Measurements from ENCODE around the gene ROPN1. TPM values are rescaled to one million over a fixed set of nuclear protein-coding genes. Genes with fewer than 3 reads are reported as not detected.

The ROPN1 gene
- total RNA-seq, 6 experiments from 2014 or later, result not detected

- Histone ChIP-seq H3K9me3 (no peaks in the 10 kb centered on the region), H3K27ac (no peak overlapping the region), H3K27me3 (no peaks in the 10 kb centered on the region), H3K4me1 (no peaks in the 10 kb centered on the region), H3K36me3 (peaks cover 0 to 10% (median 0%) of the 10 kb centered on the region in 4 donors), H3K4me3 (no peak overlapping the region)
- intact Hi-C loops (cut with DNase I), result no loop called here
- DNase-seq (no peak), ATAC-seq (no peak)
- TF ChIP-seq CTCF (IDR thresholded peaks at IDR 0.05) (no peak), POLR2A (IDR thresholded peaks at IDR 0.05) (no peak)
- 96% methylated on average over 9 of the region's 9 CpGs for WGBS (ENCODE audit: insufficient coverage, low coverage, low lambda C conversion rate, missing lambda C conversion rate)
Observed at GRCh38 chr3:123929325-123929724, 62.6 kb downstream of the ROPN1 start.

DNA sequence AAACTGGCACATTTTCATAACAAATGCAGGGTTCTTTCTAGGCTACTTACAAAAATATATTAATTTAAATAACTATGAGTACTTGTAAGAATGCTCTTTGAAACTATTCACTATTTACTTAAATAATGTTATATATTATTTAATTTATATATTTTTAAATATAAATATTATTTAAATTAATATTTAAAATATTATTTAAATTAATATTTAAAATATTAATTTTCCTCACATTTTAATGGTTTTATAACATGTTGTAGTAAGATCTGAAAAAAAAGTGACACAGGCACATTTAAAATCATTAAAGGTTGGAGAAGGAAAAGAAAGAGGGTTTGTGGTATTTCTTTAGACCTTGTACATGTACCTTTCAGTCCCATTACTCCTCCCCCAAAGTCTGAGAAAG is 65.5 kb downstream of the ROPN1 start:
- intact Hi-C loops (cut with DNase I), result no loop called here
- ATAC-seq, result no peak
- Histone ChIP-seq H3K4me1 (no peaks in the 10 kb centered on the region), H3K9me3 (no peaks in the 10 kb centered on the region), H3K36me3 (peaks cover 0 to 10% (median 0%) of the 10 kb centered on the region in 4 donors), H3K27me3 (no peaks in the 10 kb centered on the region), H3K4me3 (no peak overlapping the region), H3K27ac (no peak overlapping the region)
- no peak for DNase-seq
- TF ChIP-seq CTCF (IDR thresholded peaks at IDR 0.05), result no peak
- TF ChIP-seq POLR2A (IDR thresholded peaks at IDR 0.05), result no peak

GRCh38 chr3:123920868-123921267 is 71.1 kb downstream of the ROPN1 start:
- intact Hi-C loops (cut with DNase I), result no loop called here
- Histone ChIP-seq H3K27me3 (no peaks in the 10 kb centered on the region), H3K9me3 (peaks cover 0 to 6% (median 0%) of the 10 kb centered on the region in 4 donors), H3K4me1 (peaks cover 0 to 7% (median 0%) of the 10 kb centered on the region in 4 donors), H3K4me3 (no peak overlapping the region), H3K36me3 (no peaks in the 10 kb centered on the region), H3K27ac (no peak overlapping the region)
- ATAC-seq (no peak), DNase-seq (no peak)
- TF ChIP-seq POLR2A (IDR thresholded peaks at IDR 0.05) (no peak), CTCF (IDR thresholded peaks at IDR 0.05) (no peak)

DNA sequence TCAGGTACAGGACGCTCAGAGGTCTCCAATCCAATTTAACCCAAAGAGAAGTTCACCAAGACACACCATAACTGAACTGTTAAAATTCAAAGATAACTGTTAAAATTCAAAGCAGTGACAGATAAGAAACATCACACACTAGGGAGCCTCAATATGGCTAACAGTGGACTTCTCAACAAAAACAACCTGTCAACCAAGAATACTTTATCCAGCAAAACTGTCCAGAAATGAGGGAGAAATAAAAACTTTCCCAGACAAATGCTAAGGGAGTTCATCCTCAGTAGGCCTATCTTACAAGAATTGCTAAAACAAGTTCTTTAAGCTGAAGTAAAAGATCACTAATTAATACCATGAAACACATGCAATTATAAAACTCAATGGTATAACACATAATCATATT is 71.5 kb downstream of the ROPN1 start:
- Histone ChIP-seq H3K27me3 (no peaks in the 10 kb centered on the region), H3K36me3 (no peaks in the 10 kb centered on the region), H3K4me3 (no peak overlapping the region), H3K27ac (no peak overlapping the region), H3K4me1 (peaks cover 0 to 7% (median 0%) of the 10 kb centered on the region in 4 donors), H3K9me3 (peaks cover 0 to 6% (median 0%) of the 10 kb centered on the region in 4 donors)
- ATAC-seq (no peak), DNase-seq (no peak)
- 100% methylated on average over 1 of the region's 1 CpG for WGBS (ENCODE audit: insufficient coverage, low coverage, low lambda C conversion rate, missing lambda C conversion rate)
- intact Hi-C loops (cut with DNase I), result no loop called here
- TF ChIP-seq POLR2A (IDR thresholded peaks at IDR 0.05), result no peak

- peak; percentile 35 to 92 (median 88) for DNase-seq
- no peaks in the 10 kb centered on the region for H3K27me3 ChIP-seq
- H3K4me1 ChIP-seq, result peaks cover 0 to 7% (median 0%) of the 10 kb centered on the region in 4 donors
- ATAC-seq, result peak; percentile 83 to 99 (median 98)
- peak overlapping the region in 2 of 3 donors; percentile 23 to 76 for H3K27ac ChIP-seq
- H3K4me3 ChIP-seq, result no peak overlapping the region
- intact Hi-C loops (cut with DNase I), result no loop called here
- no peaks in the 10 kb centered on the region for H3K36me3 ChIP-seq
- TF ChIP-seq CTCF (IDR thresholded peaks at IDR 0.05) (no peak), POLR2A (IDR thresholded peaks at IDR 0.05) (no peak)
- WGBS (ENCODE audit: insufficient coverage, low coverage, low lambda C conversion rate, missing lambda C conversion rate), result 20% methylated on average over 1 of the region's 3 CpGs
- peaks cover 0 to 6% (median 0%) of the 10 kb centered on the region in 4 donors for H3K9me3 ChIP-seq
Observed at GRCh38 chr3:123919353-123919752, 72.6 kb downstream of the ROPN1 start.

Other genes with a start within 250 kb of the ROPN1 start
- gene MYLK, start 107.8 kb downstream of the ROPN1 start, total RNA-seq, result 100 to 1,000 TPM in 3 of 6 experiments, 10 to 100 TPM in 3; 61.1 to 146 (median 97.8) TPM
- gene CCDC14, start 30.9 kb downstream of the ROPN1 start, total RNA-seq, result 10 to 100 TPM; 10.4 to 15.6 (median 11.7) TPM
- 10 to 100 TPM; 15.4 to 27.4 (median 22.1) TPM for gene KALRN, start 41.2 kb upstream of the ROPN1 start, total RNA-seq

All from right lobe of liver (tissue), 6 donors.